AG04450 (cell line): Measurements from ENCODE around the gene ZNF276. TPM values are rescaled to one million over a fixed set of nuclear protein-coding genes. Genes with fewer than 3 reads are reported as not detected.
"Not testable (repeated sequence)": the region's sequence is repeated elsewhere in the genome, so short reads cannot be mapped to it uniquely, and the experiment has no call there.

ENCODE experiments used
- CTCF ChIA-PET: fragments of 300-600, 350-600 bp; formaldehyde crosslinking; extraction: SDS; loops from one replicate; lab custom pipeline; 2022; ENCODE audit warnings: antibody characterized with exemption, inconsistent platforms; lab: Charles Lee
- POLR2A ChIA-PET: fragments of 350-600 bp; formaldehyde crosslinking; extraction: SDS; loops from one replicate; lab custom pipeline; 2021; ENCODE audit warnings: antibody characterized with exemption, inconsistent platforms; lab: Yijun Ruan, JAX
- DNase-seq: peaks from one replicate; pipeline ENCODE4 v3.0.0-alpha.2; 2011; ENCODE audit warnings: low read depth, low spot score
- H3K27ac ChIP-seq: one replicate; pipeline ENCODE4 v1.5.1; 2012; ENCODE audit warnings: low read depth, low read length, control low read depth
- H3K27me3 ChIP-seq: one replicate; pipeline ENCODE4 v1.6.0; 2012; ENCODE audit warnings: low read length; ENCODE audit not compliant: control insufficient read depth, insufficient read depth
- H3K4me3 ChIP-seq: 2 replicates; pipeline ENCODE4 v1.5.1; 2011; ENCODE audit warnings: mild to moderate bottlenecking, low read depth, low read length, control low read depth
- H3K9me3 ChIP-seq: 2 replicates; pipeline ENCODE4 v1.5.1; 2012; ENCODE audit warnings: low read length; ENCODE audit not compliant: control insufficient read depth, insufficient read depth
- polyA plus RNA-seq: library from polyadenylated mRNA; depleted of rRNA; stranded (reverse); fragments of >200 nt; gene quantifications from 2 replicates; pipeline ENCODE4 v1.2.3, GENCODE V29; 2011
- TF ChIP-seq, protein P1 (sequence below): IDR thresholded peaks from 2 replicates; pipeline ENCODE4 v1.5.1; 2011; ENCODE audit warnings: low read depth, low read length, control low read depth, inconsistent platforms

Gene ZNF276
- polyA plus RNA-seq, 1 experiment, result 5.0 TPM

DNA sequence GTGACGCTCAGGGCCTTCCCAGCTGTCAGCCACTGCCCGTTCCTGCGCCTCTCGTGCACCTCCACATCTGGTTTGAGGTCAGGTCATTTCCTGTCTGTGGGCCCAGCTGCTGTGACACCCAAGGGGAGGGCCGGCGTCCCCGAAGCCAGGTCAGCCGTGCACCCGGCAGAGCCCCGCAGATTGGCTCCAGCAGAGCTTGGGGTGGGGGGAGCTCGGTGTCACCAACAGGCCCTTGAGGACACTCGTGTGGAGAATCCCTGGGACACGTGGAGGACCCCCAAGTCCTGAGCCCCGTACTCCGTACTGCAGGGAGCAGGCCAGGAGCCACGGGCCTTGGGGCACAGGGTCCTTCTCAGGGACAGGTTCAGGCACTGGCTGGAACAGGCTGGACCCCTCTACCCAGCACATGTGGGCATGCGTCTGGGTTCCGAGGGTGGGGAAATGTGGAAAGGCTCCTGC, 24.6 kb upstream of the ZNF276 start:
- TF ChIP-seq, protein P1, sequence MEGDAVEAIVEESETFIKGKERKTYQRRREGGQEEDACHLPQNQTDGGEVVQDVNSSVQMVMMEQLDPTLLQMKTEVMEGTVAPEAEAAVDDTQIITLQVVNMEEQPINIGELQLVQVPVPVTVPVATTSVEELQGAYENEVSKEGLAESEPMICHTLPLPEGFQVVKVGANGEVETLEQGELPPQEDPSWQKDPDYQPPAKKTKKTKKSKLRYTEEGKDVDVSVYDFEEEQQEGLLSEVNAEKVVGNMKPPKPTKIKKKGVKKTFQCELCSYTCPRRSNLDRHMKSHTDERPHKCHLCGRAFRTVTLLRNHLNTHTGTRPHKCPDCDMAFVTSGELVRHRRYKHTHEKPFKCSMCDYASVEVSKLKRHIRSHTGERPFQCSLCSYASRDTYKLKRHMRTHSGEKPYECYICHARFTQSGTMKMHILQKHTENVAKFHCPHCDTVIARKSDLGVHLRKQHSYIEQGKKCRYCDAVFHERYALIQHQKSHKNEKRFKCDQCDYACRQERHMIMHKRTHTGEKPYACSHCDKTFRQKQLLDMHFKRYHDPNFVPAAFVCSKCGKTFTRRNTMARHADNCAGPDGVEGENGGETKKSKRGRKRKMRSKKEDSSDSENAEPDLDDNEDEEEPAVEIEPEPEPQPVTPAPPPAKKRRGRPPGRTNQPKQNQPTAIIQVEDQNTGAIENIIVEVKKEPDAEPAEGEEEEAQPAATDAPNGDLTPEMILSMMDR, result no peak
- Histone ChIP-seq H3K27ac (no peak overlapping the region), H3K4me3 (no peak overlapping the region), H3K9me3 (no peaks in the 10 kb centered on the region), H3K27me3 (no peaks in the 10 kb centered on the region)
- ChIA-PET CTCF (no interaction called here), POLR2A (no interaction called here)
- DNase-seq, result no peak

DNA sequence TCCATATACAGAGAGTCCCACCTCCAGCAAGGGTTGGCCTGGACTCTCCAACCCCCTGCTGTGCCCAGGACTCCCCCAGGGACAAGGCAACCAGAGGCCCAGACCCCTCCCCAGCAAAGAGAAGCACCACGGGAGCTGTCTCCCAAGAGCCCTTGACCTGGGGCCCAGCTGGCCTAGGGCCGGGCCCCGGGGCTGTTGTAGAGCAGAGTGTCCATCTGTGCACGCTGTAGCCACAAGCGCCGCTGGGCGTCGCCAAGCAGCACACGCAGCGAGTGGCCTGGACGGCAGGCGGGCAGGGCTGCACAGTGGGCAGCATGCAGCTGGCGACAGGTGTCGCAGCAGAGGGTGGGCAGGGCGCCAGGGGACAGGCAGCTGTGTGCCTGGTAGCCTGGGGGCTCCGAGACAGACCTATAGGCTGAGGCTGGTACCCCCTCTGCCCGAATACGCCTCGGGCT, 24.1 kb upstream of the ZNF276 start:
- H3K4me3 ChIP-seq, result no peak overlapping the region
- H3K27ac ChIP-seq, result no peak overlapping the region
- TF ChIP-seq, protein P1, result no peak
- DNase-seq, result no peak
- POLR2A ChIA-PET, result interaction anchor here (1.5 kb wide), 1 partner anchor 11 kb away, joined by 4 read pairs; the partner anchor contains the start of gene CDK10
- H3K27me3 ChIP-seq, result no peaks in the 10 kb centered on the region
- no peaks in the 10 kb centered on the region for H3K9me3 ChIP-seq
- CTCF ChIA-PET, result interaction anchor here (0.8 kb wide), 1 partner anchor 44 kb away, joined by 10 read pairs; no protein-coding TSS in a partner anchor

DNA sequence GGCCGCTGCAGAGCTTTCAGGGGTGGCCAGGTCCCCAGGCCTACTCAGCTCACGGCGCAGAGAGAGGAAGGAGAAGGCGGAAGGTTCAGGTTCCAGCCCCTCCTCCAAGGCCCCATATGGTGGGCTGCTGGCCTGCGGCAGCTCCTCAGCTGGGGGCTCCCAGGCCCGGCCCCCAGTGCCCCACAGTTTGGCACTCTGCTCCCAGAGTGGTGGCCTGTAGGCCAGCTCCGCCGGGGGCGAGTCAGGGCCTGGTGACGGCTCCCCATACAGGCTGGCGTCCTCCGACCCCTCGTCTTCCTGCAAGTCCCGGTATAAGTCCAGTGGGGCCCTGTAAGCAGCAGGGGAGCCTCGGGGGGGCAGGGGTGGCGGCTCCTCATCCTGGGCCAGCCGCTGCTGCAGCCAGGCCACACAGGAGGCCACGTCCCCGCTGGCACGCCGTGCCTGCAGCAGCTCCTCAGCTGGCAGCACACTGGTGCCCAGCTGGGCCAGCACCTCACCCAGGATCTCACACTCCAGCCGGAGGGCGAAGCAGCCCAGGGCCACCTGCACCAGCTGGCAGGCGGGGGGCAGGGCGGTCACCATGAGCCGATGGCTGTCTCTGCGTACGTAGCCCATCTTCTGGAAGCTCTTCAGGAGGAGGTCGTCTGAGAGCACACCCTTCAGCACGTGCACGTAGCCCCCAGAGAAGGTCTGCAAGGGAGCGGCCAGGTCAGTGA, 23.6 kb upstream of the ZNF276 start:
- H3K27ac ChIP-seq, result no peak overlapping the region
- H3K27me3 ChIP-seq, result no peaks in the 10 kb centered on the region
- ChIA-PET CTCF (interaction anchor here (0.8 to 3.3 kb wide), 2 partner anchors 44 to 164 kb away, joined by 10 to 36 read pairs; no protein-coding TSS in a partner anchor), POLR2A (interaction anchor here (1.5 kb wide), 1 partner anchor 11 kb away, joined by 4 read pairs; the partner anchor contains the start of gene CDK10)
- H3K9me3 ChIP-seq, result no peaks in the 10 kb centered on the region
- no peak overlapping the region for H3K4me3 ChIP-seq
- no peak for DNase-seq
- TF ChIP-seq, protein P1, result no peak

DNA sequence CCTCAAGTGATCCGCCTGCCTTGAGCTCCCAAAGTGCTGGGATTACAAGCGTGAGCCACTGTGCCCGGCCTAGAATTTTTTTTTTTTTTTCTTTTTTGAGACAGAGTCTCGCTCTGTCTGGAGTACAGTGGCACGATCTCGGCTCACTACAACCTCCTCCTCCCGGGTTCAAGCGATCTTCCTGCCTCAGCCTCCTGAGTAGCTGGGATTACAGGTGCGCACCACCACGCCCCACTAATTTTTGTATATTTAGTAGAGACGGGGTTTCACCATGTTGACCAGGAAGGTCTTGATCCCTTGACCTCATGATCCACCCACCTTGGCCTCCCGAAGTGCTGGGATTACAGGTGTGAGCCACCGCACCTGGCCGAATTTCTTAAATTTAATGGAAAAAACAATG, 22.6 kb upstream of the ZNF276 start:
- not testable (repeated sequence) for DNase-seq, H3K4me3 ChIP-seq, H3K9me3 ChIP-seq, H3K27ac ChIP-seq, H3K27me3 ChIP-seq
- ChIA-PET CTCF (interaction anchor here (0.7 to 3.3 kb wide), 2 partner anchors 18 to 163 kb away, joined by 4 to 36 read pairs; no protein-coding TSS in a partner anchor), POLR2A (interaction anchor here (0.7 to 1.5 kb wide), 2 partner anchors 12 to 935 kb away, joined by 4 to 9 read pairs; partner anchors contain the start of gene CDK10)

DNA sequence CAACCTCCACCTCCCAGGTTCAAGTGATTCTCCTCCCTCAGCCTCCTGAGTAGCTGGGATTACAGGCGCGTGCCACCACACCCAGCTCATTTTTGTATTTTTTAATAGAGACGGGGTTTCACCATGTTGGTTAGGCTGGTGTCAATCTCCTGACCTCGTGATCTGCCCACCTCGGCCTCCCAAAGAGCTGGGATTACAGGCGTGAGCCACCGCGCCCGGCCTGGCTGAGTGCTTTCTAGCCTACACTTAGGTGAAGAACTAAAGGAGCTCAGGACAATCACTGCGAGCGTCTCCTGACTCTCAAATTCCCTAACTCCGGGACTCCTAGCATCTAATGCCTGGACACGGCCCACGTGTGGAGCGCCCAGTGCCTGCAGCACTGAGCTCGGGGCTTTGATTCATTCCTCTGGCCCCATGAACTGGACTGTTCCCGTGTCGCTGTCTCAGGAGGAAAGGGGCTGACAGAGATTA, 21.7 kb upstream of the ZNF276 start:
- H3K27me3 ChIP-seq, DNase-seq, H3K9me3 ChIP-seq: not testable (repeated sequence)
- ChIA-PET POLR2A (interaction anchor here (0.6 to 1.8 kb wide), 4 partner anchors 9 to 42 kb away, joined by 3 to 19 read pairs (median 4); partner anchors contain the start of genes CDK10, CHMP1A and SPATA33), CTCF (interaction anchor here (0.6 to 3.3 kb wide), 7 partner anchors 9 to 210 kb away, joined by 3 to 36 read pairs (median 4); no protein-coding TSS in a partner anchor)
- Histone ChIP-seq H3K27ac (peak overlapping the region; percentile 68), H3K4me3 (peak overlapping the region; percentile 37)
